Activated T-helper 17 cell treated with anti-CD3 and anti-CD28 coated beads, Interleukin-2, amount 50 U/mL, for 72 hours (primary cell): ENCODE results near the gene FLYWCH1. TPM values are rescaled to one million over a fixed set of nuclear protein-coding genes. Genes with fewer than 3 reads are reported as not detected.

Experiments
- ATAC-seq: fragments of 150-1000 bp; cut with Tn5 transposase; replicated peaks from 2 replicates; pipeline ENCODE4 v1.10.0; 2021; ENCODE audit warnings: mild to moderate bottlenecking, moderate library complexity
- H3K27ac Mint-ChIP-seq: one replicate; pipeline ENCODE4 v1.8.0; 2022; ENCODE audit warnings: mixed read lengths
- H3K27me3 Mint-ChIP-seq: one replicate; pipeline ENCODE4 v1.8.0; 2022; ENCODE audit warnings: mixed read lengths
- H3K36me3 Mint-ChIP-seq: one replicate; pipeline ENCODE4 v1.8.0; 2022; ENCODE audit warnings: low read depth, mild to moderate bottlenecking, mixed read lengths
- H3K4me1 Mint-ChIP-seq: one replicate; pipeline ENCODE4 v1.8.0; 2022; ENCODE audit warnings: mixed read lengths
- H3K4me3 Mint-ChIP-seq: one replicate; pipeline ENCODE4 v1.8.0; 2022; ENCODE audit warnings: mild to moderate bottlenecking, mixed read lengths
- H3K9me3 Mint-ChIP-seq: one replicate; pipeline ENCODE4 v1.8.0; 2022; ENCODE audit warnings: mixed read lengths
- total RNA-seq, 2 donors: library from RNA; stranded (reverse); gene quantifications; one replicate each; pipeline ENCODE4 v1.2.3, GENCODE V29; 2022

The FLYWCH1 gene
- total RNA-seq, 2 donors from 2014 or later: 52.4 to 61.1 TPM

- Mint-ChIP-seq H3K27me3 (no peaks in the 10 kb centered on the region), H3K27ac (peak overlapping the region; percentile 88), H3K4me3 (peak overlapping the region; percentile 84), H3K4me1 (peaks cover 3% of the 10 kb centered on the region), H3K9me3 (no peaks in the 10 kb centered on the region), H3K36me3 (peaks cover 22% of the 10 kb centered on the region)
- ATAC-seq: no peak
These were observed 70.1 kb downstream of the FLYWCH1 start for GRCh38 chr16:2981899-2982250.

- Mint-ChIP-seq H3K27ac (no peak overlapping the region), H3K4me3 (peak overlapping the region; percentile 84)
These were observed 70.7 kb downstream of the FLYWCH1 start for GRCh38 chr16:2982402-2982801.

GRCh38 chr16:2983706-2984136 lies 72.0 kb downstream of the FLYWCH1 start:
- peaks cover 7% of the 10 kb centered on the region for H3K36me3 Mint-ChIP-seq
- H3K27me3 Mint-ChIP-seq: no peaks in the 10 kb centered on the region
- H3K4me1 Mint-ChIP-seq: peaks cover 3% of the 10 kb centered on the region
- H3K4me3 Mint-ChIP-seq: peak overlapping the region; percentile 49
- H3K9me3 Mint-ChIP-seq: no peaks in the 10 kb centered on the region
- H3K27ac Mint-ChIP-seq: no peak overlapping the region
- peak; percentile 70 for ATAC-seq

More at GRCh38 chr16:2982402-2982801, 70.7 kb downstream of the FLYWCH1 start:
- Mint-ChIP-seq H3K36me3 (peaks cover 17% of the 10 kb centered on the region), H3K27me3 (no peaks in the 10 kb centered on the region), H3K4me1 (peaks cover 3% of the 10 kb centered on the region), H3K9me3 (no peaks in the 10 kb centered on the region)
- no peak for ATAC-seq

- Mint-ChIP-seq H3K9me3 (no peaks in the 10 kb centered on the region), H3K36me3 (no peaks in the 10 kb centered on the region)
- ATAC-seq: no peak
These were observed 73.7 kb downstream of the FLYWCH1 start for GRCh38 chr16:2985462-2985861.

GRCh38 chr16:2985893-2986355 lies 74.2 kb downstream of the FLYWCH1 start:
- H3K27ac Mint-ChIP-seq: no peak overlapping the region
- no peak overlapping the region for H3K4me3 Mint-ChIP-seq
- no peaks in the 10 kb centered on the region for H3K36me3 Mint-ChIP-seq
- peaks cover 3% of the 10 kb centered on the region for H3K27me3 Mint-ChIP-seq
- H3K9me3 Mint-ChIP-seq: no peaks in the 10 kb centered on the region
- ATAC-seq: no peak
- peaks cover 3% of the 10 kb centered on the region for H3K4me1 Mint-ChIP-seq

More at GRCh38 chr16:2985462-2985861, 73.7 kb downstream of the FLYWCH1 start:
- Mint-ChIP-seq H3K4me1 (peaks cover 3% of the 10 kb centered on the region), H3K4me3 (no peak overlapping the region), H3K27me3 (peaks cover 3% of the 10 kb centered on the region), H3K27ac (no peak overlapping the region)

- Mint-ChIP-seq H3K9me3 (no peaks in the 10 kb centered on the region), H3K27me3 (peaks cover 3% of the 10 kb centered on the region), H3K4me1 (peaks cover 3% of the 10 kb centered on the region), H3K27ac (no peak overlapping the region), H3K36me3 (no peaks in the 10 kb centered on the region), H3K4me3 (no peak overlapping the region)
- ATAC-seq: no peak
These were observed 75.0 kb downstream of the FLYWCH1 start for GRCh38 chr16:2986623-2987188.

GRCh38 chr16:2987286-2987685 lies 75.6 kb downstream of the FLYWCH1 start:
- H3K27ac Mint-ChIP-seq: no peak overlapping the region
- H3K4me3 Mint-ChIP-seq: no peak overlapping the region
- no peaks in the 10 kb centered on the region for H3K9me3 Mint-ChIP-seq
- H3K36me3 Mint-ChIP-seq: no peaks in the 10 kb centered on the region
- no peak for ATAC-seq
- peaks cover 3% of the 10 kb centered on the region for H3K27me3 Mint-ChIP-seq
- H3K4me1 Mint-ChIP-seq: no peaks in the 10 kb centered on the region

GRCh38 chr16:2987833-2988232 lies 76.1 kb downstream of the FLYWCH1 start:
- Mint-ChIP-seq H3K9me3 (no peaks in the 10 kb centered on the region), H3K27me3 (peaks cover 3% of the 10 kb centered on the region), H3K36me3 (no peaks in the 10 kb centered on the region), H3K4me3 (no peak overlapping the region), H3K4me1 (no peaks in the 10 kb centered on the region), H3K27ac (no peak overlapping the region)
- ATAC-seq: no peak

GRCh38 chr16:2988590-2989099 lies 76.9 kb downstream of the FLYWCH1 start:
- no peaks in the 10 kb centered on the region for H3K36me3 Mint-ChIP-seq
- H3K9me3 Mint-ChIP-seq: no peaks in the 10 kb centered on the region
- H3K27ac Mint-ChIP-seq: no peak overlapping the region
- H3K4me3 Mint-ChIP-seq: no peak overlapping the region
- no peak for ATAC-seq
- peaks cover 3% of the 10 kb centered on the region for H3K27me3 Mint-ChIP-seq
- H3K4me1 Mint-ChIP-seq: no peaks in the 10 kb centered on the region

- no peak for ATAC-seq
- no peaks in the 10 kb centered on the region for H3K4me1 Mint-ChIP-seq
- no peaks in the 10 kb centered on the region for H3K9me3 Mint-ChIP-seq
- H3K36me3 Mint-ChIP-seq: no peaks in the 10 kb centered on the region
- no peak overlapping the region for H3K4me3 Mint-ChIP-seq
- peaks cover 3% of the 10 kb centered on the region for H3K27me3 Mint-ChIP-seq
- H3K27ac Mint-ChIP-seq: no peak overlapping the region
These were observed 79.2 kb downstream of the FLYWCH1 start for GRCh38 chr16:2990891-2991290.

GRCh38 chr16:2991566-2992261 lies 80.0 kb downstream of the FLYWCH1 start:
- Mint-ChIP-seq H3K36me3 (no peaks in the 10 kb centered on the region), H3K4me3 (no peak overlapping the region), H3K4me1 (no peaks in the 10 kb centered on the region), H3K27me3 (peaks cover 3% of the 10 kb centered on the region), H3K9me3 (no peaks in the 10 kb centered on the region), H3K27ac (no peak overlapping the region)
- no peak for ATAC-seq

- H3K4me1 Mint-ChIP-seq: no peaks in the 10 kb centered on the region
- no peaks in the 10 kb centered on the region for H3K36me3 Mint-ChIP-seq
- peaks cover 3% of the 10 kb centered on the region for H3K27me3 Mint-ChIP-seq
- no peak overlapping the region for H3K4me3 Mint-ChIP-seq
- H3K27ac Mint-ChIP-seq: no peak overlapping the region
- ATAC-seq: no peak
- H3K9me3 Mint-ChIP-seq: no peaks in the 10 kb centered on the region
These were observed 80.8 kb downstream of the FLYWCH1 start for GRCh38 chr16:2992383-2993081.

GRCh38 chr16:2996298-2996697 lies 84.6 kb downstream of the FLYWCH1 start:
- Mint-ChIP-seq H3K36me3 (no peaks in the 10 kb centered on the region), H3K4me3 (no peak overlapping the region), H3K27ac (no peak overlapping the region), H3K9me3 (no peaks in the 10 kb centered on the region), H3K27me3 (peaks cover 3% of the 10 kb centered on the region), H3K4me1 (no peaks in the 10 kb centered on the region)
- ATAC-seq: no peak

- H3K4me3 Mint-ChIP-seq: no peak overlapping the region
- ATAC-seq: no peak
- no peaks in the 10 kb centered on the region for H3K36me3 Mint-ChIP-seq
- no peaks in the 10 kb centered on the region for H3K9me3 Mint-ChIP-seq
- H3K27me3 Mint-ChIP-seq: peaks cover 3% of the 10 kb centered on the region
- no peak overlapping the region for H3K27ac Mint-ChIP-seq
- no peaks in the 10 kb centered on the region for H3K4me1 Mint-ChIP-seq
These were observed 88.2 kb downstream of the FLYWCH1 start for GRCh38 chr16:2999929-3000328.

GRCh38 chr16:3000540-3000939 lies 88.8 kb downstream of the FLYWCH1 start:
- no peak for ATAC-seq
- Mint-ChIP-seq H3K9me3 (no peaks in the 10 kb centered on the region), H3K27me3 (peaks cover 3% of the 10 kb centered on the region), H3K27ac (no peak overlapping the region), H3K4me3 (no peak overlapping the region), H3K36me3 (no peaks in the 10 kb centered on the region), H3K4me1 (no peaks in the 10 kb centered on the region)
